ENCODE data around the gene SBNO1. TPM values are rescaled to one million over a fixed set of nuclear protein-coding genes. Genes with fewer than 3 reads are reported as not detected.
"Not testable (repeated sequence)": the region's sequence is repeated elsewhere in the genome, so short reads cannot be mapped to it uniquely, and the experiment has no call there.

SBNO1 gene
- total RNA-seq, 2 donors from 2014 or later, result 28.3 to 31.0 TPM

- intact Hi-C loops (cut with DNase I, micrococcal nuclease), result no loop called here
- DNase-seq, result peak in 1 of 2 donors; percentile 53
These were observed 711 bp downstream of the SBNO1 start for GRCh38 chr12:123363740-123364531.

GRCh38 chr12:123363390-123363739 lies 1.3 kb downstream of the SBNO1 start:
- DNase-seq (no peak), ATAC-seq (peak; percentile 23)
- intact Hi-C loops (cut with DNase I, micrococcal nuclease), result no loop called here

More at GRCh38 chr12:123363740-123364531, 711 bp downstream of the SBNO1 start:
- ATAC-seq, result peak; percentile 8

DNA sequence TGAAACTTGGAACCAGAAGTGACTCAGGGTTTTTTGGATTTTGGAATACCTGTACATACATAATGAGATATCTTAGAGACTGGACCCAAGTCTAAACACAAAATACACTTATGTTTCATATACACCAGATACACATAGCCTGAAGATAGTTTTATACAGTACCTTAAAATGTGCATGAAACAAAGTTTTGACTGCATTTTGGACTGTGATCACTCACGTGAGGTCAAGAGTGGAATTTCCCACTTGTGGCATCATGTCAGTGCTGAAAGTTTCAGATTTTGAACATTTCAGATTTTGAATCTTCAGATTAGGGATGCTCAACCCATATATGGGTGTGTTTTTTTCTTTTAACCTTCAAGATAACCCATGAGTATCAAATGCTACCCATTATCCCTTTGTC lies 6.6 kb downstream of the SBNO1 start:
- ATAC-seq (no peak), DNase-seq (no peak)
- intact Hi-C loops (cut with DNase I, micrococcal nuclease), result no loop called here

DNA sequence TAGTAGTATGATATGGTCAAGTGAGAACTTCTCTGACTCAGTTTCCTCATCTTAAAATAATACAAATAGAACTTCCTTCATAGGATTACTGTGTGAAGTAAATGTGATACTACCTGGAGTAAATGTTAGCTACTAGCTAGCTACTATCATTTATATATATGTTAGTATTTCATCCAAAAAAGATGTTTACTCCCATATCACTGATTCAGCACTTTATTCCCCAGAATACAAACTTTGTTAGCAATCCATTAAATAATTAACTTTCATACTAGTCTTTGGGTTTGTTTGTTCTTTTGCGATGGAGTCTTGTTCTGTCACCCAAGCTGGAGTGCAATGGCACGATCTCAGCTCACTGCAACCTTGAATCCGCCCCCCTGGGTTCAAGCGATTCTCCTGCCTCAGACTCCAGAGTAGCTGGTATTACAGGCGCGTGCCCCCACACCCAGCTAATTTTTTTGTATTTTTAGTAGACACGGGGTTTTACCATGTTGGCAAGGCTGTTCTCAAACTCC lies 8.4 kb downstream of the SBNO1 start:
- no peak for DNase-seq
- intact Hi-C loops (cut with DNase I, micrococcal nuclease), result no loop called here
- no peak for ATAC-seq

- intact Hi-C loops (cut with DNase I, micrococcal nuclease), result no loop called here
- no peak for ATAC-seq
- no peak for DNase-seq
These were observed 10.0 kb downstream of the SBNO1 start for GRCh38 chr12:123354600-123354999.

DNA sequence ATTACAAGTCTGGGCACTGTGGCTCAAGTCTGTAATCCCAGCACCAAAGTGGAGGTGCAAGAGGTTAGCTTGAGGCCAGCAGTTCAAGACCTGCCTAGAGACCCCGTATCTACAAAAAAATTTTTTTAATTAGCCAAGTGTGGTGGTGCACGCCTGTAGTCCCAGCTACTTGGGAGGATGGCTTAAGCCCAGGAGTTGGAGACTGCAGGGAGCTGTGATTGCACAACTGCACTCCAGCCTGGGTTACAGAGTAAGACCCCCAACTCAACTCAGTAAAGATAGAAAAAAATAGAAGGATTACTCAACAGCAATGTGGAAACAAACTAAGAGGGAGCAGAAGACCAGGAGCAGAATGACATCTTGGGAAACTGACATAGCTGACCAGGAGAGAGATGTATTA lies 13.3 kb downstream of the SBNO1 start:
- intact Hi-C loops (cut with DNase I, micrococcal nuclease), result no loop called here
- ATAC-seq, result no peak
- DNase-seq, result no peak

- no peak for ATAC-seq
- no peak for DNase-seq
- intact Hi-C loops (cut with DNase I, micrococcal nuclease), result no loop called here
These were observed 17.7 kb downstream of the SBNO1 start for GRCh38 chr12:123346946-123347345.

- no peak for ATAC-seq
- no peak for DNase-seq
These were observed 20.6 kb downstream of the SBNO1 start for GRCh38 chr12:123344086-123344485.

GRCh38 chr12:123337070-123337469 lies 27.6 kb downstream of the SBNO1 start:
- intact Hi-C loops (cut with DNase I, micrococcal nuclease), result no loop called here
- ATAC-seq, result no peak
- no peak for DNase-seq

More at GRCh38 chr12:123344086-123344485, 20.6 kb downstream of the SBNO1 start:
- intact Hi-C loops (cut with DNase I, micrococcal nuclease), result no loop called here

DNA sequence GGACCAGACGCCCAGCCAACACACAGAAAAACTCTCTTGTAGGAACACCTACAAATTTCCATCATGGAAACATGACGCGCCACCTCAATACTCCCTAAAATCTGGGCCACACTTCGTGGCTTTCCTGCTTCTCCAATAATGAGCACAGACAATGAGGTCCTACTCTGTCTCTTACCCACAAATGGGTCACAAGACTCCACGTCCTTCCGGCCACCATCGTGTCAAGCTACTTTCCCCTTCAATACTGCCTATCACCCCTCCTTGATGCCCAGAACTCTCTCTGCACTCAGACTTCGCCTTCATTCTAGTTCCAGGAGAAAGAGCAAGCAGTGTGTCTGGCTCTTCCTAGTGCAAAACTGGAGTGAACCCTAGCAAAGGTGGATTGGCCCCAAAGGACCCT lies 28.1 kb downstream of the SBNO1 start:
- DNase-seq (no peak), ATAC-seq (no peak)

DNA sequence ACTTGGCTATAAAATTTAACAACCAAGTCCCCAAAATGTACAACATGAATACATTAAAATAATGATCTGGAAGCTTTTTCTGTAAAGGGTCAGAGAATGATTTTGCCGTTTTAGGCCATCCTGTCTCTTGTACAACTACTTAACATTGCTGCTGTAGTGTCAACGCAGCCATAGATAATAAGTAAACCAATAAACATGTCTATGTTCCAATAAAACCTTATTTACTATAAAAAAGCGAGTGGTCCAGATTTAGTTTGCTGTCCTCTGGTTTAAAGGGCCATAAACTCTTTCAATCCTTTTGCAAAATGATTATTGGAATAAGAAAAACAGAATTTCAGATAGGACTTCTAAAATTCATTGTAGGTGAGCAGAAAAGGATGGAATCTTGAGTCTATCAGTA lies 29.2 kb downstream of the SBNO1 start:
- intact Hi-C loops (cut with DNase I, micrococcal nuclease), result no loop called here
- DNase-seq (no peak), ATAC-seq (no peak)

More for the DNA sequence above, 28.1 kb downstream of the SBNO1 start:
- intact Hi-C loops (cut with DNase I, micrococcal nuclease), result no loop called here

DNA sequence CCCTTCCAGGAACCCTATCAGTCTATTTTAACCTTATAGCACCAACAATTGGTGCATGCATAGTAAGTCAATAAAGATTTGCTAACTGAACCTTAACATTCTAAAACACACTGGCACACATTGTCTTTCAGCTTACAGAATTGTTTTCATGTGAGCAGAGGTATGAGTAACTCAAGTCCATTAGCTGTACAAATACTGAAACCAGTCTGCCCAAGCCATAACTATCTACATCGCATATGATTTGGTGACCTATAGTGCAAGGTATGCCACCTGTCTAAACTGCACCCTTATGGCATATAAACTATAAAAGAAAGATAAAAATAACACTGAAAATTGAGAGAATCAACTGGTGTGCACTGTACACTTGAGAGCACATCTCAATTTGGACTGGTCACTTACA lies 34.8 kb downstream of the SBNO1 start:
- ATAC-seq, result no peak
- no peak for DNase-seq
- intact Hi-C loops (cut with DNase I, micrococcal nuclease), result no loop called here

DNA sequence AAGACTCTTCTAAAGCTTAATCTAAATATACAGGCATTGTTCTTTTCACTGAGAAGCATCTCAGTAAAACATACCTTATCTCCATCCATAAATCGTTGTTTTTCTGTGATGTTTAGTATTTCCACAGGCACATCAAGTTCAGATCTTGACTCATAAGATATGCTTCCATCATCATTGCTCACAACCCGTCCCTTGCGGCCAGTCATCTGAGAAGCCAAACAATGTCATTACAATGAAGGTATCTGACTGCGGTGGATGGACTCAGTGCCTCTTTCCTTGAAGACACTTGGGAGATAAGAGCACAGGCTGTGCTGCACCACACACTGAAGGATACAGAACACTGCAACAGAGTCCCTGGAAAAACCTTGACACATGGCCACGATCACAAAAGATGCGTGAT lies 44.8 kb downstream of the SBNO1 start:
- intact Hi-C loops (cut with DNase I, micrococcal nuclease), result no loop called here
- DNase-seq, result no peak

GRCh38 chr12:123319273-123319672 lies 45.4 kb downstream of the SBNO1 start:
- intact Hi-C loops (cut with DNase I, micrococcal nuclease), result no loop called here
- ATAC-seq, result no peak
- no peak for DNase-seq

More for the DNA sequence above, 44.8 kb downstream of the SBNO1 start:
- no peak for ATAC-seq

- intact Hi-C loops (cut with DNase I, micrococcal nuclease); DNase-seq; ATAC-seq: not testable (repeated sequence)
These were observed 51.6 kb downstream of the SBNO1 start for GRCh38 chr12:123313046-123313445.

- intact Hi-C loops (cut with DNase I, micrococcal nuclease), result no loop called here
- ATAC-seq, result no peak
- DNase-seq, result no peak
These were observed 58.4 kb downstream of the SBNO1 start for GRCh38 chr12:123306200-123306599.

DNA sequence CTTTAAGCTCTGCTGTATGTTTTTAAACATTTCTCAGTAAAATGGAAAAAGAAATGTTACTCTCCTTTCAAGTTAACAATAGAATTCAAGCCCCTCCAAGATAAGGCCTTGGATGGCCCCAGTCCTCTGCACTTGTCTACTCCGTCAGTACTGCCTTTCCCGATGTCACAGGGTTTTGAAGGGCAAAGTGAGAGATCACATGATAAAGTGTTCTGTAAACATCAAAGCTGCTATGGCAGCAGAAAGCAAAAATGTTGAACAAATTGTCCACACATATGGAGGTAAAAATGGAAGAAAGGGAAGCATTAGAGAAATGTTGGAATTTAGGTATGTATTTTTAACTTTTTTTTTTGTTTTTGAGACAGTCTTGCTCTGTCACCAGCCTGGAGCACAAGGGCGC lies 59.5 kb downstream of the SBNO1 start:
- intact Hi-C loops (cut with DNase I, micrococcal nuclease), result no loop called here
- ATAC-seq (no peak), DNase-seq (no peak)

- DNase-seq, result no peak
- intact Hi-C loops (cut with DNase I, micrococcal nuclease), result no loop called here
- ATAC-seq, result no peak
These were observed 71.4 kb downstream of the SBNO1 start for GRCh38 chr12:123293178-123293760.

DNA sequence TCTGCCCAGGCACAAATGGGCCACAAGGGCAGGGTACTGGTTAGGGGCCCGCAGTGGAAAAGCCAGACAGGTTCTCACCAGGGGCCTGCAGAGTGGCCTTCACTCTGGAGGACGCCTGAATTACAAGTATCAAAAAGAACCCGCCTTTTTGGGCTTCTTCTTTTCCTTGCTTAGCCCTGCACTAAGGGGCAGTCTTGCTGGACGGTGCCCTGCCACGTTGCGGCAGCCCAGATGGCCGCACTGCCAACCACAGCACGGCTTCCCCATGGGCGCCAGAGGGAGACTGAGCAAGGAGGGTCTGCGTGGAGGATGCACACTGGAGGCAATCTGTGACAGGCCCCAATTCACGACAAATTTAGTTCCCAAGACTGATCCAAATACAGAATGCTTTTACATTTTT lies 74.7 kb downstream of the SBNO1 start:
- intact Hi-C loops (cut with DNase I, micrococcal nuclease), result no loop called here
- DNase-seq (no peak), ATAC-seq (no peak)

- no peak for DNase-seq
- intact Hi-C loops (cut with DNase I, micrococcal nuclease), result no loop called here
- no peak for ATAC-seq
These were observed 75.8 kb downstream of the SBNO1 start for GRCh38 chr12:123288751-123289346.

All from left colon (tissue), 2 donors.